ENCODE data around the gene GAST.

GRCh38 chr17:41665566-41666236 lies 46.4 kb upstream of the GAST start:
- TF ChIP-seq, protein P1, sequence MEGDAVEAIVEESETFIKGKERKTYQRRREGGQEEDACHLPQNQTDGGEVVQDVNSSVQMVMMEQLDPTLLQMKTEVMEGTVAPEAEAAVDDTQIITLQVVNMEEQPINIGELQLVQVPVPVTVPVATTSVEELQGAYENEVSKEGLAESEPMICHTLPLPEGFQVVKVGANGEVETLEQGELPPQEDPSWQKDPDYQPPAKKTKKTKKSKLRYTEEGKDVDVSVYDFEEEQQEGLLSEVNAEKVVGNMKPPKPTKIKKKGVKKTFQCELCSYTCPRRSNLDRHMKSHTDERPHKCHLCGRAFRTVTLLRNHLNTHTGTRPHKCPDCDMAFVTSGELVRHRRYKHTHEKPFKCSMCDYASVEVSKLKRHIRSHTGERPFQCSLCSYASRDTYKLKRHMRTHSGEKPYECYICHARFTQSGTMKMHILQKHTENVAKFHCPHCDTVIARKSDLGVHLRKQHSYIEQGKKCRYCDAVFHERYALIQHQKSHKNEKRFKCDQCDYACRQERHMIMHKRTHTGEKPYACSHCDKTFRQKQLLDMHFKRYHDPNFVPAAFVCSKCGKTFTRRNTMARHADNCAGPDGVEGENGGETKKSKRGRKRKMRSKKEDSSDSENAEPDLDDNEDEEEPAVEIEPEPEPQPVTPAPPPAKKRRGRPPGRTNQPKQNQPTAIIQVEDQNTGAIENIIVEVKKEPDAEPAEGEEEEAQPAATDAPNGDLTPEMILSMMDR (IDR thresholded peaks at IDR 0.05; ENCODE audit: insufficient read depth, low read depth, low read length) = peak; percentile 66
- no peak for TF ChIP-seq EZH2 (IDR thresholded peaks at IDR 0.05; ENCODE audit: insufficient read depth, low read length)

Data from astrocyte (in vitro differentiated cells and primary cell).